NCI-H748 treated with DMSO at 0.1 percent for 48 hours (cell line): ENCODE data around the gene MCCC1.
"Not testable (repeated sequence)": the region's sequence is repeated elsewhere in the genome, so short reads cannot be mapped to it uniquely, and the experiment has no call there.

Experiments used
- DNase-seq: peaks from one replicate; lab custom pipeline; 2025; lab: John Stamatoyannopoulos, UW

The MCCC1 gene

GRCh38 chr3:183103950-183104349, 4.7 kb upstream of the MCCC1 start:
- DNase-seq: not testable (repeated sequence)

- not testable (repeated sequence) for DNase-seq
These were observed 1.7 kb upstream of the MCCC1 start for GRCh38 chr3:183101040-183101439.

GRCh38 chr3:183100376-183100775, 1.1 kb upstream of the MCCC1 start:
- no peak for DNase-seq

GRCh38 chr3:183099838-183100204, 525 bp upstream of the MCCC1 start:
- DNase-seq: no peak

GRCh38 chr3:183098536-183099025, 715 bp downstream of the MCCC1 start:
- no peak for DNase-seq

- no peak for DNase-seq
These were observed 4.6 kb downstream of the MCCC1 start for GRCh38 chr3:183094711-183095110.

- no peak for DNase-seq
These were observed 7.0 kb downstream of the MCCC1 start for GRCh38 chr3:183092256-183092655.

- DNase-seq: no peak
These were observed 12.1 kb downstream of the MCCC1 start for GRCh38 chr3:183087184-183087583.

GRCh38 chr3:183085634-183086390, 13.5 kb downstream of the MCCC1 start:
- no peak for DNase-seq

GRCh38 chr3:183082355-183082915, 16.9 kb downstream of the MCCC1 start:
- no peak for DNase-seq

GRCh38 chr3:183081459-183082183, 17.7 kb downstream of the MCCC1 start:
- DNase-seq: no peak

GRCh38 chr3:183080628-183081027, 18.7 kb downstream of the MCCC1 start:
- DNase-seq: no peak

- DNase-seq: no peak
These were observed 24.4 kb downstream of the MCCC1 start for GRCh38 chr3:183074881-183075280.

- DNase-seq: no peak
These were observed 25.0 kb downstream of the MCCC1 start for GRCh38 chr3:183074261-183074660.

GRCh38 chr3:183073839-183074238, 25.5 kb downstream of the MCCC1 start:
- DNase-seq: no peak

- no peak for DNase-seq
These were observed 28.4 kb downstream of the MCCC1 start for GRCh38 chr3:183070892-183071291.

GRCh38 chr3:183069086-183069485, 30.2 kb downstream of the MCCC1 start:
- DNase-seq: no peak

- DNase-seq: not testable (repeated sequence)
These were observed 32.4 kb downstream of the MCCC1 start for GRCh38 chr3:183066891-183067290.

GRCh38 chr3:183064475-183064874, 34.8 kb downstream of the MCCC1 start:
- DNase-seq: no peak

- no peak for DNase-seq
These were observed 37.7 kb downstream of the MCCC1 start for GRCh38 chr3:183061391-183062172.

GRCh38 chr3:183058351-183058750, 40.9 kb downstream of the MCCC1 start:
- no peak for DNase-seq

- DNase-seq: no peak
These were observed 48.6 kb downstream of the MCCC1 start for GRCh38 chr3:183050706-183051105.
